Fibroblast of peridontal ligament (primary cell): ENCODE data around the gene PTPN1.
"Not testable (repeated sequence)": the region's sequence is repeated elsewhere in the genome, so short reads cannot be mapped to it uniquely, and the experiment has no call there.

Experiments
- DNase-seq: peaks from one replicate; pipeline ENCODE4 v3.0.0-alpha.2; 2010; ENCODE audit errors: extremely low read depth

Gene PTPN1

GRCh38 chr20:50590348-50590664 is 80.1 kb downstream of the PTPN1 start:
- DNase-seq = no peak

DNA sequence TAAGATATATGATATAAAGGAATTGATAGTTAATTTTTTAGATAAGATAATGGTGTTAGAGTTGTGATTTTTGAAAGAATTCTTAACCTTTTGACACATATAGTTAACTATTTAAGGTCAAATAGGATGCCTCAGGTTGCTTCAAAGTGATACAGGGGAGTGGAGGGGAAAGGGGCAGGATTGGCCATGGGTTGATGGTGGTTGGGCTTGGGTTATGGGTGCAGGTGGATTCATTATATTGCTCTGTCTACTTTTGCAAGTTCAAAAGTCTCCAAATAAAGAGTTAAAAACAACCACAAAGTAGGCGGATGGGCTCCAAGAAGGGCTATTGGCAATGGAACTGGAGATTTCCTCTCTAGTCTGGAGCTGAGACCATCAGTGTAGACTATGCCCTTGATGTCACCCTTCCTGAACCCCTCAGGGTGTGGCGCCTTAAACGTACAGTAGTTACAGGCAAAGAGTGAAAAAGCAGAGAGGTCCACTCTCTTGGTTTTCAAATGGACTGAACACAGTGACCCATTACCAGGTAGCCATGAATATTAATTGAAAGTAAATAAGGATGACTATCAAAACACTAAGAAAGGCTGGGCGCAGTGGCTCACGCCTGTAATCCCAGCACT is 81.2 kb downstream of the PTPN1 start:
- no peak for DNase-seq

DNA sequence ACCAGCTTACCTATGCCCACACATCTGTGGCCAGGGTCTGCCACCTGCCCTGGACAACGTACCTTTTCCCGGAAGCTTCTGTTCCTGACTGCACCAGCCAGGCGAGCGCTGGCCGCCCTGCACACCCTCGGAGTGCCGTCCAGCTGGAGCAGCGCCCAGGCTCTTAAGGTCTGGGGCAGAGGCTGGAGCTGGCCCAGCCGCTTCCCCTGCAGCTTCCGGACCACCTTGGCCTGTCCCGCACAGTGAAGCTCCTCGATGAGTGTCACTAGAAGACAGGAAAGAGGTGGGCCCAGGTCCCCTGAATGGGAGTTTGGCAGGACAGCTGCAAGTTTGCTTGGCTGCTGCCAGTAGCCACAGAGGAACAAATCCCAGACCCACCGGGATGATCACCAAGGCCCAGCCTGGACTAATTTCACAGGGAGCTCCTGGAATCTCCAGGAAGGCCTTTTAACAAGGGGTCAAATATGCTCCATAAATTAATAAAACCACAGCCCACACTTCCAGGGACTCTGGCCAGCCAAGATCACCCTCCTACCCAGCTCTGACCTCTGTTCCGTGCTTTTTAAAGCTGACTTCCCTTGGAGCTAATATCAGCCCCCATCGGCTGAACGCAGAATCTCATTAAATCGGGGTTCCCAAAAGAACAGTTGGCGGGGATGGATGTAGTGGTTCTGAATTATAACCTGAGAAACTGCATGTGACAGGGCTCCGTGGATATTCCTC is 82.3 kb downstream of the PTPN1 start:
- DNase-seq = no peak

DNA sequence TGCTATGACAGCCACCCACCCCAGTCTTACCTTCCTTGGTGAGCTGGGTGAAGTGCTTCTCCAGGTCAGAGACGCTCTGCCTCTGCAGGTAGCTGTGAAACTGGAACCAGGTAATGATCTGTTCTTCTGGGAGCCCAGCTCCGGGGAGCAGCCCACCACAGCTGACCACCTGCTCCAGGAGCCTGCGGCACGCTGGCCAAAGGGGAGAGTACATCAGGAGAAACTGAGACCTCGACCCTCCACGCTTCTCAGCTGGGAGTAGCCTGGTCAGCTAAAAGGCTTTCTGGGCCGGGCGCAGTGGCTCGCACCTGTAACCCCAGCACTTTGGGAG is 82.8 kb downstream of the PTPN1 start:
- no peak for DNase-seq

DNA sequence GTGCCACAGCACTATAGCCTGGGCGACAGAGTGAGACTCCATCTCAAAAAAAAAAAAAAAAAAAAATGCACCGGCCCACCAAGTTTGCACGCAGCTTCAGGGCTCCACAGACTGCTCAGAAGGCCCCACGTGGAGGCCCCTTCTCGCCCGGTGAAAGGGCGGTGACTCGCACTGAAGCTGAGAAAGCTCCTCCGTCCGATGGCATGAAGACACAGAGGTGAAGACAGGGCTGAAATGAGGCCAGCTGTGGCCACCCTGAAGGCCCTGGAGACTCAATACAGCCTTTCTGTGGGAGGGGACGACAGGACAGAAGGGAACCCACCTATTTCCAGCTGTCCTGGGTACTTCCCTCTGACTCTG is 84.0 kb downstream of the PTPN1 start:
- DNase-seq = no peak

GRCh38 chr20:50594591-50595432 is 84.6 kb downstream of the PTPN1 start:
- no peak for DNase-seq

DNA sequence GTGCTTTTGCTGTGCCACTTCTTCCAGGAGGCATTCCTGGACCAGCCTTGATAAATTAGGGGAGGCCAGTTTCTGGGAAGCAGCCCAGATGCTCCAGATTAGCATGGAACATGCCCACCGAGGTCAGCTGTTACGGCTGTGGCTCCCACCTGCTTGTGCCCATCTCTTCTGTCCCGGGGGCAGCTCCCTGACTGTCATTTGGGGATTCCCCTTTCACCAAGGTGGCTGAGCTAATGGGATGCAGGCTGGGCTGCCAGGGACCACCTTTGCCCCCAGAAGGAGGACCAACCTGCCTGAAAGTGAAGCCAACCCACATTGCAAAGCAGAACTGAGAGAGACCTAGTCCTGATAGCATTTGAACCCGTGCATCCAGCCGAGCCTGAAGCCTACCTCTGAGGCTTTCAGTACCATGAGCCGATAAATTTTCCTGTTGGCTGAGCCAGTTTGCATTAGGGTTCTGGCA is 85.3 kb downstream of the PTPN1 start:
- DNase-seq = no peak

DNA sequence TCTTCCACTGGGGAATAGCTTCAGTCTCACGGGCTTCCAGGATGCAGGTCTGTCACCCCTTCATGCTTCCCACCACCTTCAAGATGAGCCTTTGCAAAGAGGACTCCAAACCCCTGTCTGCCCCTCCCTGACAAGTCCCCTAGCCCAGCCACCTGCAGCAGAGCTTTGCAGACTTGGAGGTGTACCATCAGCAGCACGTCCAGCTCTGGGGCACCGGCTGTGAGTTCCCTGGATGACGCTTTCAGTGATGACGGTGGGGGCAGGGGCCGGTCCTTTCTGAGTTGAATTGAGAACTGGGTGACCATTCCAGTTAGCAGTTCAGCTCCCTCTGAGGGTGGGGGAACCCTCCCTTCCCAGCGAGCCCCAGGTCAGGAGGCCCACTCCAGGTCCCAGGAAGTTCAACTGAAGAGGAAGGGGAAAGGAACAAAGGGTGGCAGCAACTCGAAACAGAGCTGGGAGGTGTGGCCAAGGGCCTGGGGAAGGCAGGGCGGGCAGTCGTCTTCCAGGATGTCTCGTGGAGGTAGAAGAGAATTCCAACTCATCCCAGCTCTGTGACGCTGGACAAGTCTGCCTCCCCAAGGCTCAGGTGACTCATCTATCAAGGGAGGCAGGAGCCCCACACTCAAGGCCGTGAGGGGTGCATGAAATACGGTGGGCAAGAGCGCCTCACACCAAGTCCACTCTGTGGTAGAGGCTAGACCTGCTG is 86.0 kb downstream of the PTPN1 start:
- no peak for DNase-seq

DNA sequence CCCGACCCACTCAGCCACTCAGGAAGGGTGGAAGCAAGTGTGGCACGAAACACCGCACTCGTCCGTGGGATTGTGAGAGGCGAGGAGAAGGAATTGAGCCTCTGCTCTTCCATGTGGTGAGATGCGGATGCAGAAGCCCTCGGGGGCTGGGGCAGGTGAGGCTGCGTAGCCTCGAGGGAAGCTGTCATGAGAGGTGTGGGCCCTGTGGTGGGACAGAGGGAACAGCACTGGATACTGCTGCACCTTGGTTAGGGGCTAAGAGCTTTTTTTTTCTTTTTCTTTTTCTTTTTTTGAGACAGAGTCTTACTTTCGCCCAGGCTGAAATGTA is 86.5 kb downstream of the PTPN1 start:
- DNase-seq = no peak

- DNase-seq = no peak
Measured at GRCh38 chr20:50597406-50597969, 87.3 kb downstream of the PTPN1 start.

DNA sequence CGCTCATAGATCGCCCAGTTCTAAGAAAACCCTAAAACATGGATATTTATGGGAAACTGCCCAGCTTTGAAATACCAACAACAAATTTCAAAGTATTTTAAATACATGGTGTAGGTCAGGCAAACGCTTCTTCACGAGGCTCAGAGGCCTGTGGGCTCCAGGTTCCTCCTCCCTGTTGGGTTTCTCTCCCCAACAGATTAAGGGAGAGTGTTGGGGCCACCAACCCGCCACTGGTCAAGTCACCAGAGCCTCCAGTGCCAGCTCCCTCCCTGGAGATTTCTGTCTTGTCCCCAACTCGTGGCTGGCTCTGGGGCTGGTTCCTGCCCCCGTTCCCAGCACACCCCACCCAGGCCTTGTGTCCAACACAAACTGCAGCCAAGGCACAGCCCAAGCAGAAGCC is 87.9 kb downstream of the PTPN1 start:
- DNase-seq = no peak

DNA sequence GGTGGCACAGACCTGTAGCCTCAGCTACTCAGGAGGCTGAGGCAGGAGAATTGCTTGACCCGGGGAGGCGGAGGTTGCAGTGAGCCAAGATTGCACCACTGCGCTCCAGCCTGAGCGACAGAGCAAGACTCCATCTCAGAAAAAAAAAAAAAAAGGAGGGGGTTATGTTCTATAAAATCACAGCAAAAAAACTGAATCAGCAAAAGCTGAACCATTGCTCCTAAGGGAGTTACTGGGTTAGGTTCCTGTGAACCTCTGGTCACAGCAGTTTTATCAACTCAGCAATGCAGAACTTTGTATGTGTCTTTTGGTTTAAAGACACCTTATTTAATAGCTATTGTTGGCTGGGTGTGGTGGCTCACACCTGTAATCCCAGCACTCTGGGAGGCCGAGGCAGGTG is 88.6 kb downstream of the PTPN1 start:
- not testable (repeated sequence) for DNase-seq

GRCh38 chr20:50600281-50600895 is 90.2 kb downstream of the PTPN1 start:
- no peak for DNase-seq

GRCh38 chr20:50601511-50602431 is 91.6 kb downstream of the PTPN1 start:
- DNase-seq = no peak

DNA sequence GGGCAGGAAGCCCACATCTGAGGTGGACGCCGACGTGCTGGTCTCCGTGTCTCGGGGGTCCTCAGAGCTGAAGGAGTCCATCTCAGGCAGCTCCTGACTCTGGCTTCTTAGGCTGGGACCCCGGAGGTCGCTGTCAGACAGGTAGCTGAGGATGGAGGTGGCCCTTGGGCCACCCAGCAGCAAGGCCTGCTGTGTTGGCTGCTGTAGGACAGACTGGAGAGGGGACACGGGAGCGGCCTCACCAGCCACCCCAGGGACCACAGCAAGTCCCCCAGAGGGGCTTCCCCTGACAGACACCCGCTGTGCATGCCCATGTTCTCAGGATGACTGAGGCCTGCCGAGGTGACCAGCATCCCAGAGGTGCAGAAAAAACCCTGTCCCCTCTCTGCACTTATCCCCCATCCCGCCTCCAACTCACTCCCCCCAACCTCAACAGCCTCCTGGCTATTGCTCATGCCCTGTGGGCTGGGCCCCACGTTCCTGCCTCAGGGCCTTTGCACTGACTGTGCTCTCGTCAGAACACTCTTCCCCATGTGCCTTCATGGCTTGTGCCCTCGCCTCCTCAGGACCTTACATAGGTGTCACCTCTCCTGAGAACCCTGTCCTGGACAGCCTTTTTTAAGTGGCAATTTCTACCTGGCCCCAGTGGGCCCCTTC is 92.4 kb downstream of the PTPN1 start:
- DNase-seq = no peak

- DNase-seq = no peak
Measured at GRCh38 chr20:50604451-50604850, 94.3 kb downstream of the PTPN1 start.

- DNase-seq = no peak
Measured at GRCh38 chr20:50605136-50605535, 95.0 kb downstream of the PTPN1 start.

DNA sequence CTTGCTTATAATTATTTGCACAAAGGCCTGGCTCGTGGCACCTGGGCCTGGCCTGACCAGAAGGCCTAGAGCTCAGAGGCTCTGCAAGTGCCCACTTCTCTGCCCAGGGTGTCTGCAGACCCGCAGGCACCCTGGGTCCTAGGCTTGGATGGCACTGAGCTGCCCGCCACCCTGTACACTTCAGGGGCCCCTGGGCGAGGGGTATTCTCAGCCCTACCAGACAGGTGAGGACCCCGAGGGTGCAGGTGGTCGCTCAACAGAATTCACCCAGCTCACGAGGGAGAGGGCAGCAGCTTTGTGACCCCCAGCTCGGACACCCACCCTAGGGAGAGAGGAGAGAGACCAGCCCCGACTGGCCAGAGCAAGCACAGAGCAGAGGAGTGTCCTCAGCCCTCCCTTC is 97.3 kb downstream of the PTPN1 start:
- no peak for DNase-seq

DNA sequence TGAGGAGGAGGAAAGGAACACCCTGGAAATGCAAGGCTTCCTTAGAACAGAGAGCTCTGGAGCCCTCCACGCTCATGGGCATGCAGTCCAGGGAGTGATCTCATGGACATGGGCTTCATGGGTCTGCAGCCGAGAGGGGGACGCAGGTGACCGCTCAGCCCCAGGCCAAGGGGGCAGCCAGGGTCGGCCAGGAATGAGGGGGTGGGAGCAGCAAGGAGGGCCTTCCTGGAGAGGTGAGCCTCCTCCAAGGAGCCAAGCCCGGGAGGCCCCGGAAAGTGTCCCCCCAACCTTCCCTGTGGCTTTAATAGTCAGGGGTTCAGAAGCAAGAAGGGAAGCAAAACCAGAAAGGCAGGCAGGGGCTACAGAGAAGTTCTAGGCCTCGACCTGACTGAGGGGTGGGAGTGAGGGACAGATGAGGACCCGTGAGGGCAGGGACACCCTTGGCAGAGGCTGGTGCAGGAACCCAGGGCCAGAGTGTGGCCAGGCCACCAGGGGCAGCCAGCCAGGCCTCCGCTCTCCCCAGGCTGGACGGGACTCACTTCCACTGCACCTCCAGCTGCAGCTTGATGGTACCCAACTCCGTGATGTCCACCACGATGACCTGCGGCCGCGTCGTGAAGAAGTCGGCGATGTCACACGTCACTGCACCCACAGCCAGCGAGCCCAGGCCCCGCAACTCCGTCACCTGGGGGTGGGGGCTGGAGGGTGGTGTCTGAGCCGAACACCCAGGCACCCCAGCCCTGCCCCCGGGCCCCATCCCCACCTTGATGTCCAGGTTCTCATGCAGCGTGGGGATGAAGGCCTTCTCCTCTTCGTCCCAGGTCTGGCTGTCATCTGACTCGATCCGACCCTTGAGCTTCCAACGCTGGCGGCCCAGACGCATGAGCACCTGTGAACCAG is 97.9 kb downstream of the PTPN1 start:
- DNase-seq = no peak
